PC-3 (cell line): ENCODE results near the gene SSTR3.

Experiments used
- EZH2 ChIP-seq: fragments of 300-600 bp; sonication (generic); IDR thresholded peaks from one replicate; pipeline ENCODE4 v1.6.1; 2017; ENCODE audit warnings: antibody characterized with exemption, mild to moderate bottlenecking, low read length; ENCODE audit not compliant: unreplicated experiment
- EZH2phosphoT487 ChIP-seq: fragments of 300-600 bp; sonication (generic); IDR thresholded peaks from 2 replicates; pipeline ENCODE4 v1.6.1; 2018; ENCODE audit warnings: mild to moderate bottlenecking, antibody characterized with exemption, low read length, borderline replicate concordance
- TF ChIP-seq, protein P1 (sequence below): fragments of 300-600 bp; sonication (generic); conservative IDR thresholded peaks from 2 replicates; pipeline ENCODE4 v1.5.1; 2017; ENCODE audit warnings: antibody characterized with exemption, low read depth, mild to moderate bottlenecking, low read length

GRCh38 chr22:37232140-37232998 is 20.1 kb upstream of the SSTR3 start:
- TF ChIP-seq, protein P1, sequence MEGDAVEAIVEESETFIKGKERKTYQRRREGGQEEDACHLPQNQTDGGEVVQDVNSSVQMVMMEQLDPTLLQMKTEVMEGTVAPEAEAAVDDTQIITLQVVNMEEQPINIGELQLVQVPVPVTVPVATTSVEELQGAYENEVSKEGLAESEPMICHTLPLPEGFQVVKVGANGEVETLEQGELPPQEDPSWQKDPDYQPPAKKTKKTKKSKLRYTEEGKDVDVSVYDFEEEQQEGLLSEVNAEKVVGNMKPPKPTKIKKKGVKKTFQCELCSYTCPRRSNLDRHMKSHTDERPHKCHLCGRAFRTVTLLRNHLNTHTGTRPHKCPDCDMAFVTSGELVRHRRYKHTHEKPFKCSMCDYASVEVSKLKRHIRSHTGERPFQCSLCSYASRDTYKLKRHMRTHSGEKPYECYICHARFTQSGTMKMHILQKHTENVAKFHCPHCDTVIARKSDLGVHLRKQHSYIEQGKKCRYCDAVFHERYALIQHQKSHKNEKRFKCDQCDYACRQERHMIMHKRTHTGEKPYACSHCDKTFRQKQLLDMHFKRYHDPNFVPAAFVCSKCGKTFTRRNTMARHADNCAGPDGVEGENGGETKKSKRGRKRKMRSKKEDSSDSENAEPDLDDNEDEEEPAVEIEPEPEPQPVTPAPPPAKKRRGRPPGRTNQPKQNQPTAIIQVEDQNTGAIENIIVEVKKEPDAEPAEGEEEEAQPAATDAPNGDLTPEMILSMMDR = no peak
- TF ChIP-seq EZH2 = no peak
- no peak for TF ChIP-seq EZH2phosphoT487
